Measurements from ENCODE around the gene GCGR.
A peak's percentile ranks its signal among the peaks of the same experiment; 100 is the strongest.

GCGR gene

DNA sequence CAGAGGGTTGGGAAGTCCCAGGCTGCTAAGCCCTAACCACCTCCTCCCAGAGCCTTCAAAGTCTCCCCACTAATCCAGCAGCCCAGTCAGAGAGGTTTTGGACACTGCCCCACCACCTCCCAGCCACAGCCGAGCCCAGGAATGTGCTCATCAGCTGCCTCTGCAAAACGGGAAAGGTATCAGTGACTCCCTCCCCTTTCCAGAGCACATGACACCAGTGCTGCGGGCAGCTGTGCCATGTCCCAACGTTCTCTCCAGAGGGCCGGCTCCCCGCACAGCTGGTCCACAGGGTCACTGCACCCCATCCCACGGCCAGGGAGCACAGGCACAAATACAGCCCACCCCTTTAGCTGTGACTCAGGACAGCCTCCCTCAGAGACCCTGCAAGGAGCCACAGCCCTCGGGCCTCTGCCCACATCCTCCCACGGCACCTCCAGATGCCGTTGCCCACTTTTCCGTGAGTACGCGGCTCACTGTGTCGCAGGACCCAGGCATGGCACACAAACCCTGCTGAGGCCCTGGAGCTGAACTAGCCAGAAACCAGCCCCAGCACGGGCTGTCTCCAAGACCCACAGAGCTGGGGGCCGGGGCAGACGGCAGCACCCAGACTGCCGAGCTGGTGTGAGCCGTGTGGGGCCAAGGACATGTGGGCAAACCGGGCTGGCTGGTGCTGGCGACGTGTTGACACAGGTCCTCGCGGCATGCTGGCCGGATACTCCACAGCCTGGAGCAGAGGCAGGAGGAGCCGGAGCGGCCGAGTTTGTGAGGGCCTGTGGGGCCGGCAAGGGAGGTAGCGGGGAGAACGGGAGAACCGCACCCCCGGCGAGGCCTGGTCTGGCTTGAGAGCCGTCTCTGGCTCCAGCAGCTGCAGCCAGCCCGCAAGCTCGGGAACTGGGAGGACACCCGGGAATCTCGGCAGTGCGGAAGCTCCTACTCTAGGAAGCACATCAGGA, 37.2 kb downstream of the GCGR start:
- Histone ChIP-seq H3K36me3 (ENCODE audit: low read depth) (peaks cover 38% of the 10 kb centered on the region), H3K9me3 (ENCODE audit: severe bottlenecking) (no peaks in the 10 kb centered on the region), H3K4me3 (ENCODE audit: severe bottlenecking) (no peak overlapping the region), H3K4me1 (ENCODE audit: insufficient read depth, poor library complexity, severe bottlenecking) (peaks cover 16% of the 10 kb centered on the region), H3K27ac (ENCODE audit: poor library complexity, severe bottlenecking) (peak overlapping the region; percentile 74), H3K27me3 (ENCODE audit: insufficient read depth, poor library complexity, severe bottlenecking) (no peaks in the 10 kb centered on the region)
- TF ChIP-seq, protein P1, sequence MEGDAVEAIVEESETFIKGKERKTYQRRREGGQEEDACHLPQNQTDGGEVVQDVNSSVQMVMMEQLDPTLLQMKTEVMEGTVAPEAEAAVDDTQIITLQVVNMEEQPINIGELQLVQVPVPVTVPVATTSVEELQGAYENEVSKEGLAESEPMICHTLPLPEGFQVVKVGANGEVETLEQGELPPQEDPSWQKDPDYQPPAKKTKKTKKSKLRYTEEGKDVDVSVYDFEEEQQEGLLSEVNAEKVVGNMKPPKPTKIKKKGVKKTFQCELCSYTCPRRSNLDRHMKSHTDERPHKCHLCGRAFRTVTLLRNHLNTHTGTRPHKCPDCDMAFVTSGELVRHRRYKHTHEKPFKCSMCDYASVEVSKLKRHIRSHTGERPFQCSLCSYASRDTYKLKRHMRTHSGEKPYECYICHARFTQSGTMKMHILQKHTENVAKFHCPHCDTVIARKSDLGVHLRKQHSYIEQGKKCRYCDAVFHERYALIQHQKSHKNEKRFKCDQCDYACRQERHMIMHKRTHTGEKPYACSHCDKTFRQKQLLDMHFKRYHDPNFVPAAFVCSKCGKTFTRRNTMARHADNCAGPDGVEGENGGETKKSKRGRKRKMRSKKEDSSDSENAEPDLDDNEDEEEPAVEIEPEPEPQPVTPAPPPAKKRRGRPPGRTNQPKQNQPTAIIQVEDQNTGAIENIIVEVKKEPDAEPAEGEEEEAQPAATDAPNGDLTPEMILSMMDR (IDR thresholded peaks at IDR 0.05; ENCODE audit: poor library complexity, severe bottlenecking), result no peak
- DNase-seq (ENCODE audit: low spot score), result peak; percentile 90
- peak; percentile 64 for ATAC-seq (ENCODE audit: low read depth)

DNA sequence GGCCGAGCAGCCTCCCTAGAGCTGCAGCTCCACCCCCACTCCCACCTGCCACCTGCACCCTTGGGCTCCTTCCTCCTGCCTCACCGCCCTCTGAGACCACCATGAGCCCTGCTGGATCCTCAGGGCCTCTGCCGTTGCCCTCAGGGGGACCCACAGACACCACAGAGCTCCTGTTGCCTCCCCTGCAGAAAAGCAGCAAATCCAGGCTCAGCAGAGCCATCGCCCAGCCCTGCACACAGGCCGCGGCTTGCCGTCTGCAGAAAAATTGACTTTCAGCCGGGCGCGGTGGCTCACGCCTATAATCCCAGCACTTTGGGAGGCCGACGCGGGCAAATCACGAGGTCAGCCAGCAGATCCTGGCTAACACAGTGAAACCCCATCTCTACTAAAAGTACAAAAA, 37.9 kb downstream of the GCGR start:
- Histone ChIP-seq H3K9me3 (ENCODE audit: severe bottlenecking) (no peaks in the 10 kb centered on the region), H3K36me3 (ENCODE audit: low read depth) (peaks cover 46% of the 10 kb centered on the region), H3K27me3 (ENCODE audit: insufficient read depth, poor library complexity, severe bottlenecking) (no peaks in the 10 kb centered on the region), H3K4me3 (ENCODE audit: severe bottlenecking) (no peak overlapping the region), H3K4me1 (ENCODE audit: insufficient read depth, poor library complexity, severe bottlenecking) (peaks cover 16% of the 10 kb centered on the region), H3K27ac (ENCODE audit: poor library complexity, severe bottlenecking) (peak overlapping the region; percentile 74)
- ATAC-seq (ENCODE audit: low read depth), result no peak; the same call in 1 of the 3 replicates
- no peak for DNase-seq (ENCODE audit: low spot score)
- TF ChIP-seq, protein P1 (IDR thresholded peaks at IDR 0.05; ENCODE audit: poor library complexity, severe bottlenecking), result no peak

GRCh38 chr17:81842378-81842724, 38.4 kb downstream of the GCGR start:
- peak overlapping the region; percentile 74 for H3K27ac ChIP-seq (ENCODE audit: poor library complexity, severe bottlenecking)
- H3K9me3 ChIP-seq (ENCODE audit: severe bottlenecking), result no peaks in the 10 kb centered on the region
- ATAC-seq (ENCODE audit: low read depth) (no peak), DNase-seq (ENCODE audit: low spot score) (no peak)
- no peak overlapping the region for H3K4me3 ChIP-seq (ENCODE audit: severe bottlenecking)
- TF ChIP-seq, protein P1 (IDR thresholded peaks at IDR 0.05; ENCODE audit: poor library complexity, severe bottlenecking), result no peak
- peaks cover 51% of the 10 kb centered on the region for H3K36me3 ChIP-seq (ENCODE audit: low read depth)
- peaks cover 16% of the 10 kb centered on the region for H3K4me1 ChIP-seq (ENCODE audit: insufficient read depth, poor library complexity, severe bottlenecking)
- no peaks in the 10 kb centered on the region for H3K27me3 ChIP-seq (ENCODE audit: insufficient read depth, poor library complexity, severe bottlenecking)

GRCh38 chr17:81842725-81843504, 39.0 kb downstream of the GCGR start:
- ATAC-seq (ENCODE audit: low read depth) (peak; percentile 17), DNase-seq (ENCODE audit: low spot score) (no peak)
- H3K27ac ChIP-seq (ENCODE audit: poor library complexity, severe bottlenecking), result peak overlapping the region; percentile 74
- peaks cover 56% of the 10 kb centered on the region for H3K36me3 ChIP-seq (ENCODE audit: low read depth)
- TF ChIP-seq, protein P1 (IDR thresholded peaks at IDR 0.05; ENCODE audit: poor library complexity, severe bottlenecking), result no peak
- no peaks in the 10 kb centered on the region for H3K9me3 ChIP-seq (ENCODE audit: severe bottlenecking)
- H3K27me3 ChIP-seq (ENCODE audit: insufficient read depth, poor library complexity, severe bottlenecking), result no peaks in the 10 kb centered on the region
- peaks cover 16% of the 10 kb centered on the region for H3K4me1 ChIP-seq (ENCODE audit: insufficient read depth, poor library complexity, severe bottlenecking)
- H3K4me3 ChIP-seq (ENCODE audit: severe bottlenecking), result no peak overlapping the region

Measured in RWPE2 (cell line).